ENCODE measurements around the gene PCNP.

PCNP gene

GRCh38 chr3:101637451-101637850 is 63.5 kb downstream of the PCNP start:
- peaks cover 4% of the 10 kb centered on the region for H3K4me1 ChIP-seq (ENCODE audit: control insufficient read depth, insufficient read depth, low read depth, low read length)
- no peak overlapping the region for H2AFZ ChIP-seq (ENCODE audit: low read depth, low read length)
- H3K4me2 ChIP-seq (ENCODE audit: low read length, poor library complexity, severe bottlenecking) = no peak overlapping the region
- H3K9me3 ChIP-seq (ENCODE audit: control insufficient read depth, low read length) = no peaks in the 10 kb centered on the region
- H2BK12ac ChIP-seq (ENCODE audit: low read length in 2 of 2) = no peak overlapping the region
- H3K9ac ChIP-seq (ENCODE audit: low read length) = no peak overlapping the region
- H4K8ac ChIP-seq (ENCODE audit: low read length) = no peak overlapping the region
- H4K91ac ChIP-seq (ENCODE audit: low read length) = no peak overlapping the region
- H3K18ac ChIP-seq (ENCODE audit: low read depth in 1 of 2, low read length in 2 of 2) = no peak overlapping the region
- H3K4me3 ChIP-seq (ENCODE audit: insufficient read depth in 1 of 2, low read depth in 1 of 2, low read length in 2 of 2) = no peak overlapping the region
- no peaks in the 10 kb centered on the region for H3K79me1 ChIP-seq (replicated peaks; ENCODE audit: low read length, poor library complexity, severe bottlenecking)
- no peak overlapping the region for H3K27ac ChIP-seq (ENCODE audit: low read length, poor library complexity, severe bottlenecking)
- no peak overlapping the region for H2AK5ac ChIP-seq (ENCODE audit: low read length, severe bottlenecking)
- H3K4ac ChIP-seq (ENCODE audit: low read depth in 1 of 2, low read length in 2 of 2) = no peak overlapping the region
- no peaks in the 10 kb centered on the region for H3K36me3 ChIP-seq (ENCODE audit: control insufficient read depth in 1 of 2, insufficient read depth in 2 of 2, low read depth in 1 of 2, low read length in 2 of 2)
- DNase-seq = no peak
- 79% methylated on average over 10 of the region's 10 CpGs for WGBS
- H2BK120ac ChIP-seq (ENCODE audit: low read depth, low read length) = no peak overlapping the region
- H2BK15ac ChIP-seq (ENCODE audit: low read depth, poor library complexity, severe bottlenecking) = no peak overlapping the region
- H3K27me3 ChIP-seq (ENCODE audit: control insufficient read depth in 1 of 2, insufficient read depth in 1 of 2, low read length in 2 of 2) = peaks cover 0 to 9% of the 10 kb centered on the region in 2 experiments
- no peak overlapping the region for H3K14ac ChIP-seq (ENCODE audit: low read length in 2 of 2)
- no peak overlapping the region for H2BK5ac ChIP-seq (ENCODE audit: low read depth, low read length, poor library complexity, severe bottlenecking)
- no peak overlapping the region for H3K23ac ChIP-seq (ENCODE audit: low read length in 2 of 2)

DNA sequence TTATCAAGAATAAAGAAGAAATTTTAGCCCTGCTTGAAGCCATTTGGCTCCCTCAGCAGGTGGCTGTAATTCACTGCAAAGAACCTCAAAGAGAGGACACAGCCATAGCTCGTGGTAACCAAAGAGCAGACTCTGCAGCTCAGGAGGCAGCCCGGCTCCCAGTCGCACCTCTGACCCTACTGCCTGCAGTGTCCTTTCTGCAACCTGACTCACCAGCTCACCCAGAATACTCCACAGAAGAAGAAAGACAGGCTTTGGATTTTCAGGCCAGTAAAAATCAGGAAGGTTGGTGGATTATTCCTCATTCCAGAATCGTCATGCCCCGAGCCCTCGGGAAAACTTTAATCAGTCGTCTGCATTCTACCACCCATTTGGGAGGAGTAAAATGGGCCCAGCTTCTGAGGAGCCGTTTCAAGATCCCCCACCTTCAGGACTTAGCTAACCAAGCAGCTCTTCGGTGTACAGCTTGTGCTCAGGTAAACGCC is 64.3 kb downstream of the PCNP start:
- no peak overlapping the region for H2BK5ac ChIP-seq (ENCODE audit: low read depth, low read length, poor library complexity, severe bottlenecking)
- peaks cover 4% of the 10 kb centered on the region for H3K4me1 ChIP-seq (ENCODE audit: control insufficient read depth, insufficient read depth, low read depth, low read length)
- no peaks in the 10 kb centered on the region for H3K9me3 ChIP-seq (ENCODE audit: control insufficient read depth, low read length)
- no peak overlapping the region for H3K23ac ChIP-seq (ENCODE audit: low read length in 2 of 2)
- H2AK5ac ChIP-seq (ENCODE audit: low read length, severe bottlenecking) = no peak overlapping the region
- H3K36me3 ChIP-seq (ENCODE audit: control insufficient read depth in 1 of 2, insufficient read depth in 2 of 2, low read depth in 1 of 2, low read length in 2 of 2) = no peaks in the 10 kb centered on the region
- no peak overlapping the region for H4K8ac ChIP-seq (ENCODE audit: low read length)
- no peak overlapping the region for H2AFZ ChIP-seq (ENCODE audit: low read depth, low read length)
- H3K18ac ChIP-seq (ENCODE audit: low read depth in 1 of 2, low read length in 2 of 2) = no peak overlapping the region
- H3K27ac ChIP-seq (ENCODE audit: low read length, poor library complexity, severe bottlenecking) = no peak overlapping the region
- no peak overlapping the region for H4K91ac ChIP-seq (ENCODE audit: low read length)
- WGBS = 84% methylated on average over 9 of the region's 10 CpGs
- no peaks in the 10 kb centered on the region for H3K79me1 ChIP-seq (replicated peaks; ENCODE audit: low read length, poor library complexity, severe bottlenecking)
- no peak overlapping the region for H3K4me3 ChIP-seq (ENCODE audit: insufficient read depth in 1 of 2, low read depth in 1 of 2, low read length in 2 of 2)
- no peak overlapping the region for H3K4me2 ChIP-seq (ENCODE audit: low read length, poor library complexity, severe bottlenecking)
- H2BK120ac ChIP-seq (ENCODE audit: low read depth, low read length) = no peak overlapping the region
- no peak overlapping the region for H2BK15ac ChIP-seq (ENCODE audit: low read depth, poor library complexity, severe bottlenecking)
- no peak for DNase-seq
- no peak overlapping the region for H2BK12ac ChIP-seq (ENCODE audit: low read length in 2 of 2)
- H3K4ac ChIP-seq (ENCODE audit: low read depth in 1 of 2, low read length in 2 of 2) = no peak overlapping the region
- peaks cover 0 to 9% of the 10 kb centered on the region in 2 experiments for H3K27me3 ChIP-seq (ENCODE audit: control insufficient read depth in 1 of 2, insufficient read depth in 1 of 2, low read length in 2 of 2)
- no peak overlapping the region for H3K9ac ChIP-seq (ENCODE audit: low read length)
- H3K14ac ChIP-seq (ENCODE audit: low read length in 2 of 2) = no peak overlapping the region

GRCh38 chr3:101639280-101639963 is 65.4 kb downstream of the PCNP start:
- Histone ChIP-seq H3K27ac (ENCODE audit: low read length, poor library complexity, severe bottlenecking) (no peak overlapping the region), H2BK12ac (ENCODE audit: low read length in 2 of 2) (no peak overlapping the region), H2AFZ (ENCODE audit: low read depth, low read length) (no peak overlapping the region), H3K4ac (ENCODE audit: low read depth in 1 of 2, low read length in 2 of 2) (no peak overlapping the region), H2BK5ac (ENCODE audit: low read depth, low read length, poor library complexity, severe bottlenecking) (no peak overlapping the region), H3K27me3 (ENCODE audit: control insufficient read depth in 1 of 2, insufficient read depth in 1 of 2, low read length in 2 of 2) (peaks cover 0 to 6% of the 10 kb centered on the region in 2 experiments), H3K4me2 (ENCODE audit: low read length, poor library complexity, severe bottlenecking) (no peak overlapping the region), H3K4me3 (ENCODE audit: insufficient read depth in 1 of 2, low read depth in 1 of 2, low read length in 2 of 2) (no peak overlapping the region), H2BK120ac (ENCODE audit: low read depth, low read length) (no peak overlapping the region), H3K14ac (ENCODE audit: low read length in 2 of 2) (no peak overlapping the region), H2BK15ac (ENCODE audit: low read depth, poor library complexity, severe bottlenecking) (no peak overlapping the region), H3K4me1 (ENCODE audit: control insufficient read depth, insufficient read depth, low read depth, low read length) (peaks cover 4% of the 10 kb centered on the region), H3K9ac (ENCODE audit: low read length) (no peak overlapping the region), H3K36me3 (ENCODE audit: control insufficient read depth in 1 of 2, insufficient read depth in 2 of 2, low read depth in 1 of 2, low read length in 2 of 2) (no peaks in the 10 kb centered on the region), H3K23ac (ENCODE audit: low read length in 2 of 2) (no peak overlapping the region), H3K18ac (ENCODE audit: low read depth in 1 of 2, low read length in 2 of 2) (no peak overlapping the region), H4K8ac (ENCODE audit: low read length) (no peak overlapping the region), H4K91ac (ENCODE audit: low read length) (no peak overlapping the region), H3K9me3 (ENCODE audit: control insufficient read depth, low read length) (no peaks in the 10 kb centered on the region), H2AK5ac (ENCODE audit: low read length, severe bottlenecking) (no peak overlapping the region), H3K79me1 (replicated peaks; ENCODE audit: low read length, poor library complexity, severe bottlenecking) (no peaks in the 10 kb centered on the region)
- WGBS = 88% methylated on average over 18 of the region's 18 CpGs
- DNase-seq = no peak

DNA sequence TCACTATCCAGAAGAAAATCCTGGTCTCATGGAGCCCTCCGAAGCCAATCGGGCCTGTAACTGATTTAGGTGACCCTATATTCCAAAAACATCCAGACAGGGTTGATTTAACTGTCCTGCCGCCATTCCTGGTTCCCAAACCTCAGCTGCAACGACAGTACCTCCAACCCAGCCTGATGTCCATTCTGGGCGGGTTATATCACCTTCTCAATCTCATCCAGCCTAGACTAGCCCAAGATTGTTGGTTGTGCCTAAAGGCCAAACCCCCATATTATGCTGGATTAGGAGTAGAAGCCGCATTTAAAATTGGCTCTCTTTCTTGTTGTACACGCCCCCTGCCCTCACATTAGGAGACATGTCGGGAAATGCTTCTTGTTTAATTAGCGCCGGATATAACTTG is 66.3 kb downstream of the PCNP start:
- DNase-seq = no peak
- Histone ChIP-seq H3K27ac (ENCODE audit: low read length, poor library complexity, severe bottlenecking) (no peak overlapping the region), H2BK5ac (ENCODE audit: low read depth, low read length, poor library complexity, severe bottlenecking) (no peak overlapping the region), H3K4ac (ENCODE audit: low read depth in 1 of 2, low read length in 2 of 2) (no peak overlapping the region), H2BK12ac (ENCODE audit: low read length in 2 of 2) (no peak overlapping the region), H3K23ac (ENCODE audit: low read length in 2 of 2) (no peak overlapping the region), H3K4me3 (ENCODE audit: insufficient read depth in 1 of 2, low read depth in 1 of 2, low read length in 2 of 2) (no peak overlapping the region), H3K14ac (ENCODE audit: low read length in 2 of 2) (no peak overlapping the region), H3K27me3 (ENCODE audit: control insufficient read depth in 1 of 2, insufficient read depth in 1 of 2, low read length in 2 of 2) (no peaks in the 10 kb centered on the region), H3K4me1 (ENCODE audit: control insufficient read depth, insufficient read depth, low read depth, low read length) (peaks cover 4% of the 10 kb centered on the region), H2AK5ac (ENCODE audit: low read length, severe bottlenecking) (no peak overlapping the region), H3K79me1 (replicated peaks; ENCODE audit: low read length, poor library complexity, severe bottlenecking) (no peaks in the 10 kb centered on the region), H2BK120ac (ENCODE audit: low read depth, low read length) (no peak overlapping the region), H4K8ac (ENCODE audit: low read length) (no peak overlapping the region), H2BK15ac (ENCODE audit: low read depth, poor library complexity, severe bottlenecking) (no peak overlapping the region), H4K91ac (ENCODE audit: low read length) (no peak overlapping the region), H3K18ac (ENCODE audit: low read depth in 1 of 2, low read length in 2 of 2) (no peak overlapping the region), H3K9me3 (ENCODE audit: control insufficient read depth, low read length) (no peaks in the 10 kb centered on the region), H3K9ac (ENCODE audit: low read length) (no peak overlapping the region), H2AFZ (ENCODE audit: low read depth, low read length) (no peak overlapping the region), H3K36me3 (ENCODE audit: control insufficient read depth in 1 of 2, insufficient read depth in 2 of 2, low read depth in 1 of 2, low read length in 2 of 2) (no peaks in the 10 kb centered on the region), H3K4me2 (ENCODE audit: low read length, poor library complexity, severe bottlenecking) (no peak overlapping the region)
- 97% methylated on average over 10 of the region's 10 CpGs for WGBS

Measured in mesenchymal stem cell (in vitro differentiated cells and primary cell).